AG08395 (cell line): ENCODE data around the gene RPTOR.

ENCODE experiments used
- DNase-seq: peaks from one replicate; pipeline ENCODE4 v3.0.0; 2012; ENCODE audit warnings: mixed read lengths, low spot score

The RPTOR gene

DNA sequence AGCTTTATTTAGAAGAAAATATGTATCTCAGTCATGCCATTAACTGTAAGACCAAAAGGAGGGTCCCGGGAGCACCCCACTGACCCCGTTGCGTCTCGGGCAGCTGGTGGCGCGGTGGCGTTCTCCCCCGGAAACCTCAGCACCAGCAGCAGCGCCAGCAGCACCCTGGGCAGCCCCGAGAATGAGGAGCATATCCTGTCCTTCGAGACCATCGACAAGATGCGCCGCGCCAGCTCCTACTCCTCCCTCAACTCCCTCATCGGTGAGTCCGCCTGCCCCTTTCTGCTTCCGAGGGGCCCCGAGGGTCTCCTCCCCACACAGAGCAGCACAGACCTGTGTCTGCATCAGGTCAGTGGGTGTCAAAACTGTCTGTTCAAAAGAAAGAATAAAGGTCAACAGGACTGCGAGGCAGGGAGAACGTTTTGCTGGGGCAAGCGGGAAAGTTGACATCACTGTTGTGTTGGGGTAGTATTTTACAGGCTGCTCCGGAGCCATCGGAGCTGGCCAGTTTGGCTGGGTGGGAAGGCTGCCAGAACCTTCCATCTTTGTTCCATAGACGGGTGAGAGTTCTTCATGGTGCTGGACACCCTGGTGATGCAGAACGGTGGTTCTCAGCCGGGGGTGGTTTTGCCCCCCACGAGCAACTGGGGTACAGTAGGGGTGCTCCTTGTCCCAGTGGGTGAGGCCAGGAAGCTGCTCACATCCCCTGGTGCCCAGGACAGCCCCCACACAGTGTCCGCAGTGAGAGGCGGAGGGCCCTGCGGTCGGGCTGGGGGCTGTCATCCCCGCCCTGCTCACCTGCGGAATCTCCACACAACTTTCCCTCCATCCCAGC is 349.2 kb downstream of the RPTOR start:
- DNase-seq = no peak

DNA sequence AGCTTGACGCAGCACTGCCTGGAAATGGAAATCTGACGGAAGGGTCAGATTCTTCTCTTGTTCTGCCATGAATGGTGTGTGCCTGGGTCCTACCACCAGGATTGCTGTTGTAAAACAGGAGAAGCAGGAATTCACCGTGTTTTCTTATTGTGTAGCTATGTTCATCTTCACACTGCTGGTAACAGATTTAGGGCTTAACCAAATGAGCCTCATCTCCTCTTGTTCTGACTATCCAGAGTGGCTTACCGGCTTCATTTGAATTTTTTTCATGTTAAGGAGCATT is 349.7 kb downstream of the RPTOR start:
- no peak for DNase-seq

DNA sequence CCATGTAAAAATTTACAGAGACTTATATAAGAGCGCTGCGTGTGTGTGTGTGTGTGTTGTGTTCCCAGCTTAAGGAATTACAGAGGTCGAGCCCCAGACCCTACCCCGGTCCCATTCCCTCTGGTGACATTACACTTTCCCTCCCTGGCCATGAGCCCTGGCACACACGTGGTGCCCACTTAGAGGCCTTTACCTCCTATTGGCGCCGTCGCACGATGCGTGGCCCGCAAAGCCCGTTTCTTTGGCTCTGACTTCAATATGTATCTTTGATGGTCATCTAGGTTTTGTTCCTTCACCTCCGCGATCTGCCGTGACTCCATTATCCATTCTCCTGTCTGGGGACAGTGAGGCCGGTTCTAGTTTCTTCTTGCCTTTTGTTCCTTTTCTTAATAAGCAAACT is 350.1 kb downstream of the RPTOR start:
- DNase-seq = no peak

DNA sequence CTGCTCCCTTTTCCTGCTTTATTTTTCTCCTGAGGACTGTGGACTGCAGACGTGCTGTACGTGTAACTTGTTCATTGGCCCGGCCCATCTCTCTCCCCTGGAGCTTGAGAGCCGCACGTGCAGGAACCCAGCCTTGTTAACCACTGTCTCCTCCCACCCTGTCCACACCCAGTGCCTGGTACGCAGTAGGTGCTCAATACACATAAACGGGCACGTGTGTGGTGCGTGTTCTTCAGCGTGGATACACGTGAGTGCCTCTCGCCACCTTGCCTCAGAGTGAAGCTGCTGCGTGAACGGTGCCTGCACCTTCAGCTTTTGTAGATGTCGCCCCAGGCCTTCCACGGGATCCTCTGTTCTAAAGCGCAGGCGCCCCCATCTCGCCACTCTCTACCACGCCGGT is 350.7 kb downstream of the RPTOR start:
- DNase-seq = no peak

DNA sequence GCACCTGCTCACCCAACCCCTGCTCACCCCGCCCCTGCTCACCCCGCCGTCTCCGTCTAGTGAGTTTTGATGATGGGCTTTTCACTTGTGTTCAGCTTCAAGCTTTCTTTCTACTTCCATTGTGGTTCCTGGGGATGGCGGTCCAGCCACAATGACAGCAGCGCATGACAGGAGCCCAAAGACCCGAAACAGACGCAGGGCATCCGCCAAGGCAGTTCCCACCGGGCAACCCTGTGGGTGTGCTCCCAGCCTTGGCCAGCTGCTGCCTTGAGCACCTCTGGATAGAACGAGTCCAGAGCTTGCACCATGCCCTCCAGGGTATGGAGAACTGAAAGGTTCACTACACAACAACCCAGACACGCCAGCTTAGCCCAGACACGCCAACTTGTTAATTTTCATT is 354.1 kb downstream of the RPTOR start:
- no peak for DNase-seq

DNA sequence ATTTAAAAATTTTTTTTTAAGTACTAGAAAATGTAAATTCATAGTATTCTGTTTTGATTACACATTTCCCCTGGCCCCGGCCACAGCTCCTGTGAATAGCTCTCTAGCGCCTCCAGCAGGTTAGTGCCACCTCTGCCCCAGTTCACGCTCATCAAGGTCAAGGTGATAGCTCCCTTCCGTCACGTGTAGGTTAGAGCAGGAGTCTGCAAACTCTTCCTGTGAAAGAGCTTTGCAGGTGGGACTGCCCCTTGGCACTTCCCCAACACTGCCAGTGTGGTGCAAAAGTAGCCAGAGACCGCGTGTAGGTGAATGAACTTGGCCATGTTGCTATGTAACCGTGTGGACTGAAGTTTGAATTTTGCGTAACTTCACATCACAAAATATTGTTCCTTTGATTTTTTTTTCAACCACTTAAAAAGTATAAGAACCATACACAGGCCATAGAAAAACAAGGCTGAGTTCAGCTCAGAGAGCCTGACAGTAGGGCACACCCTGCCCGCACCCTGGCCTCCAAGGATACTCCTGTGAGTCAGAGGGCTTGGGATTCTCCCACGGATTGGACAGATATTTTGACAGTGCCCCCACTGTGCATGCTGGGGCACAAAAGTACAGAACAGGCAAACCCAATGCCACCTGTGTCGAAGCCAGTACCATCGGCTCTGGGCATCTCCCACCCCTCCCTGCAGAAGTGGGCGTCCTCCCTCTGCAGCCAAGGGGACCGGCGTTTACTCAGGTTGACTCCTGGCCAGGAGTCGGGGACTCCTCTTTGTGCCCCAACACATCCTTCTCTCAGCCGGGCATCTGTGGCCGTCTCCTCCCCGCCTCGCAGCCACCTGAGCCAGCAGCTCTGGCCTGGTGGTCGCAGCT is 355.0 kb downstream of the RPTOR start:
- DNase-seq = peak; percentile 53

DNA sequence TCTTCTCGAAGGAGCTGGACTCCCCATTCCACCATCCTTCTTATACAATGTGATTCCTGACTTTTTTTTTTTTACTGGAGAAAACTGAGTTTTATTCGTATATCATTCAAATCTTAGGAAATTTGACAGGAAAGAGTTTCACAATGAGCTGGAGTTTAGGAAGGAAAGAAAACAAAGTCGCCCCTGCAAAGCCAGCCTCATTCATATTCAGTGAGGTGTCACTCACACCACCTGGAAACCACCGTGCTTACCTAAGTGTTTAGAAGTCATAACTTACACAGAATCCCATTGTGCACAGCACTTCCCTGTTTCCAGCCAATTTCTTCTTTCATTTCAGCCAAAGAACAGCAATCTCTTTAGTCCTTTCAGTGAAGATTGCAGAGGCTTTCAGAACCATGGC is 356.7 kb downstream of the RPTOR start:
- DNase-seq = no peak

DNA sequence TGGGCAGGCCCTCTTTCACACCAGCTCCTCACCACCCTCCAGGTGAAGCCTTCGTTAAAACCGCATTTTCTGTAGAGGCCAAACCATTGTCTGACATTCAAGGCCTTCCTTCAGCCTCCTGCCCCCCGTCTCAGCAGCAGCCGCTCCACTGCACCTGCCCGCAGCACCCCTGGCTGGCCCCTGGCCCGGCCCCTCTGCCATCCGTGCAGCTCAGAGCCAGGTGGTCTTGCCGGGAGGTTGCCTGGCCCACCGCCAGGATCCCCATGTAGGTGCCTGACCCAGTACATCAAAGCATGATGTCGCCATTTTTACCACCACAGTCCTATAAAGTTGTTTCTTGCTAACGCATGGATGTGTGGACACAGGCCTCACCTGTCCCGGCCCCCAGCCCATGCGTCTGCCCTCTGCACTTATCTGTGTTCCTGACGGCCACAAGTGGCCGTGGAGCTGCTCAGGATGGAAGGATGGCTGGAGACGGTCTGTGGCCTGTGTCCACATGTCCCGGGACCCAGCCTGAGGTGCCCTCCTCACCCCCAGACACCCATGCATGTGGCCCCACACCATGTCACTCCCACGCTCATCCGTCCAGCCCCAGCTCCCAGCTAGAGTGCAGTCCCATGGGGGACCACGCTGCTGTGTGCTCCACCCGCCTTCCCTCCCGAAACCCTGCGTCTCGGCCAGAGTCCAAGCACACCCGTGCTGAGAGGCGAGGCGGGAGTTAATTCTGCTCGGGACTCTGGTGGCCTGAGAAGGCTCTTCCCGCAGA is 357.7 kb downstream of the RPTOR start:
- no peak for DNase-seq

DNA sequence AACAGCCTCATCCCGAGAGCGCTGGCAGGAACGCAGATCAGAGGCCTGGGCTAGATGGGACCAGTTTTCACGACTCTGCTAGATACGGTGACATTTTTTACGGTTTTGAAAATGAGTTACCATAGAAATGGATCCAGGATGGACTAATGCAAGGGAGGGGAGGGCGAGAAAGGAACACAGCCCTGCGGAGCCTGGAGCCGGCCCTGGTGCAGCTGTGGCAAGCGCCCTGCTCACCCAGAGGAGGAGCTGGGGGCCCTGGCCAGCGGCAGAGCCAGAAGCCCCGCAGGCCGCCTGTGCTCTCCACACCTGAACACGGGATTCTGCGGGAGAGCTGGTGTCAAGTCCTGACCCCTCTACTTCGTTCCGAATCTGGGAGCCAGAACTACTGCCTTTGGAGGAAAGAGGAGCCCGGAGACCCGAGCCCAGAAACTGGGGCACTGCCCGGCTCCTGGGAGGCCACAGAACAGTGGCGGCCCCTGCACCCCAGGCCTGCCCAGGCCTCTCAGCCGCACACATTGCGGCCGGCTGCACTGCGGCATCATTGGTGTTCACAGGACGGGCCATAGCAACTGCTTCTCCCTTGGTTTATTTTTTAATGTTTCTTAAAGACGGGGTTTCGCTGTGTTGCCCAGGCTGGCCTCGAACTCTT is 358.4 kb downstream of the RPTOR start:
- no peak for DNase-seq

DNA sequence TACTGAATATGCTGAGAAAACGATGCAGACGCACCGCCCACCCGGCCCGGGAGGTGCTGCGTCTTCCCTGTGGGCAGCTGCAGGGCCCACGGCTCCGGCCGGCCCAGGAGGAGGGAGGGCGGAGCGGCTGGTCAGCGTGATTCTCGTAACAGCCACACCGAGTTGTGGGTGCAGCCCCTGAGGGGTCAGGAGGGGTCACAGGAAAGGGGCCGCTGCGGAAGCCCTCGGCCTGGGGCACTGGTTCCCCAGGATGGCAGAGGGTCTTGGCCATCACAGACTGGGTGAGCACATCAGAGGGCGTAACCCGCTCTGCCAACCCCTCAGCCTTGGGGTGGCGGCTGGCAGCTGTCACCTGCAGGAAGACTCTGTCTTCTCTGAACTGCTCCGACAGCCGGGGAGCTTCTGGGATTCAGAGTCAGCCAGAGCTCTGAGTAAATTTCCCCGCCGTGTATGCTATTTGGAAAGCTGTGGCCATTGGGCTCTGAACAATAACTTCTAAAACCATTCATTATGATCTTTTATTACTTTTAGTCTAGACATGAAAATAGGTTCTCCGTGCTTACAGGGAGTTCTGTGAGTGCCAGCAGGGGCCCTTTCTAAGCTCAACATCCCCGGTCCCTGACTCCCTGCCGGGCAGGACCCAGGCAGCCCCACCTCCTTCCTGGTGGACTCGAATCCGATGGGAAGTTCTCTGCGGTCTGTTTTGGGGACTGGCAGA is 359.6 kb downstream of the RPTOR start:
- no peak for DNase-seq

DNA sequence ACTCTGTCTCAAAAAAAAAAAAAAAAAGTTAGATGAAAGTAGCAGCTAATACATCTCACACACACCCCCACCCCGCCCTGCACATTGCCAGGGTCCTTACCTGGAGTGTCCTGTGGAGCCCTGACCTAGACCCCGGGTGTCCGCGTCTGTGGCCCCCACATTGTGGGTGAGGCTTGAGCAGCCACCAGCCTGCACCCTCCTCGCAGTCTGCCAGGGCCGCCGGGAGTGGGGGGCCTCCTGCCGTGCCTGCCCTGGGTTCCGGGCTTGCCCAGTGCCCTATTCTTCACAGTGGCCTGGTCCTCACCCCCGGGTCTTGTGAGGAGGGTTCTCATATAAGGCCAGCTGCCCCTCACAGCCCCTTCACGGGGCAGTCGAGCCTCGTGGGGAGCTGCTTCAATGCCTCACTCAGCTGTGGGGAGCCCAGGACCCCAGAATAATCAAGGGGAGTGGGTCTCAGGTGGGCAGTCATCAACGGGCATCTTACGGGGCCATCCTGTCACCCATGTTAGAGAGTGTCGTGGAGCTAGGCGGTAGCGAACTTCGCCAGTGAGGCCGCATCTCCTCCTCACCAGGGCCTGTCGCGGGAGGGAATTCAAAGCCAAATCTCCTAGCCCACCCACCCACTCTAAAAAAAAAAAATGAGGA is 361.1 kb downstream of the RPTOR start:
- no peak for DNase-seq

DNA sequence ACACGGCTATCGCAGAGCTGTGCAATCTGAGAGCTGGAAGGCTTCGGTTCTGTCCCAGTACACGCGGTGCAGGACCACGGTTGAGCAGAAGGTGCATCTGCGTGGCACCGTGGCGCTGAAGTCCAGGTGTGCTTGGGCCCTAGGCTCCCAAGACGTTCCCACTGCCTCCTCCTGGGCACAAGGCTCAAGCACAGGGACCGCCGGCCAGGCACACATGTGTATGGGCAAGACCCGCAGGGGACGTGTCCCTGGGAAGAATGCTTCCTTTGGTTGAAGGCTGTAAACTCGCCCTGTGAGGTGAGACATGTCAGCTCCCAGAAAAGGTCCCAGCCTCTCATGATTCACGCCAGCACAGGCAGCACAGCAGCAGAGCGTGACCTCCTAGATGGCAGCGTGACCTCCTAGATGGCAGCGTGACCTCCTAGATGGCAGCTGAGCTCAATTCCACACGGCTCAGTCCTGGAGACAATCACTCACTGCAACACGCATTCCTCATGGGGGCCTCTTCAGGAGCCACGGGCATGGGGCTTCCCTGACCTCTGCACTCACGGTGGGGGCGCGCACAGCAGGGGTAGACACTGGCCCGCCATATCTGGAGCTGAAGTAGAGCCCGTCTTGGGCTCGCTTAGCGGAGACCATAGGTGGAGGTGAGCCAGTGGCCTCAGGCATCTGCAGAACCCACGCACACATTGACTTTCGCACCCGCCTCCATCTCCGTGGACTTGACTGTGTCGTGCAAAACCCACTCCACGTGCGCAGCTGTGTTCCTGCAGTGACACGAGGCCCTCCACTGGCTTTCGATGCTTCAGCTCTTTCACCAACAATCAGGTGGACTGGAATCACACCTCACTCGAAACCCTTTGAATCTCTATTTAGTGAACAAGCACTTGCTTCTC is 362.0 kb downstream of the RPTOR start:
- DNase-seq = no peak

DNA sequence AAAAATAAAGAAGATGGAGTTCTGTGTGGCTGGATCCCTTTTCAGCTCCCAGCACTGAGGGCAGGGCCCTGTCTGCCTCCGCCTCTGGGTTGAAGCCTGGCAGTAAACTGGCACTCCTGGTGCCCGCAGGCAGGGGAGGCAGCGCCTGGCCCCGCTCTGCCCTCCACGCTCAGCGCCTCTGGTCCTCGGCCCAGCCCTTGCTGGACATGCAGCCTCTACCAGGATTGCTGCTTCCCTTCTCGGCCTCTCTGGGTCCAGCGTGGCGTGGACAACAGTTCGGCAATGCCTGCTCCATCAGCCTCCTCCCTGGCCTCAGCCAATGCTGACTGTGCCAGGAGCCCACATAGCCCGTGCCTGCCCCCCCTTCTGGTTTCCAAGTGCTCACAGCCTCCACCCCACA is 362.6 kb downstream of the RPTOR start:
- no peak for DNase-seq

DNA sequence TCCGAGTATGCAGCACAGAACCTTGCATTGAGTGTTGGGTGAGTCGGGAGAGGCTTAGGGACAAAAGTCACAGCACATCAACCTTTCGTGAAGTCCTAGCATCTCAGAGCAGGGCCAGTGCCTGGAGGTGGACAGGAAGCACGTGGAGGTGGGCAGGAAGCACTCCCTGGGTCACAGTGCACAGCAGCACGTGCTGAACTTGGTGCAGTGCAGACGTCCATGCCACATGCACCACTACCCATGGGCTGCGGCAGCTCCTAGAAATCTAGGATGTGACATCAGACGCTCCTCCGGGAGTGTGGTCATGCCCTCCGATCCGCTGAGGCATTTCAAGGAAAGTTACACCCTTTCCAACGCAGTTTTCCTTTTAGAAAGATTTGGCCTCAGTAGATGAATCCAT is 363.6 kb downstream of the RPTOR start:
- no peak for DNase-seq

DNA sequence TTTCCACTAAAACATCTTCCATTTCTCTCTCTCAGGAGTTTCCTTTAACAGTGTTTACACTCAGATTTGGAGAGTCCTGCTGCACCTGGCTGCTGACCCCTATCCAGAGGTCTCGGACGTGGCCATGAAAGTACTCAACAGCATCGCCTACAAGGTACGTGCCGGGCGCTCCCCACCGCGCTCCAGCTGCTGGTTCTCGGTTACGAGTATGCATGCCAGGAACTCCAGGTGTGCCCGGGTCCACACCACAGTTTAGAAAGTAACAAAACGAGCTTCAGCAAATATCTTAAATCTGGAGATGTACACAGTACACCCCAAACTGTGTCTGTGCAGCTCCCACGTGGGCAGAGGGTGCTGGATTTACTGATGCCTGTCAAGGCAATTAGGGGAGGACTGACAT is 364.1 kb downstream of the RPTOR start:
- DNase-seq = no peak

DNA sequence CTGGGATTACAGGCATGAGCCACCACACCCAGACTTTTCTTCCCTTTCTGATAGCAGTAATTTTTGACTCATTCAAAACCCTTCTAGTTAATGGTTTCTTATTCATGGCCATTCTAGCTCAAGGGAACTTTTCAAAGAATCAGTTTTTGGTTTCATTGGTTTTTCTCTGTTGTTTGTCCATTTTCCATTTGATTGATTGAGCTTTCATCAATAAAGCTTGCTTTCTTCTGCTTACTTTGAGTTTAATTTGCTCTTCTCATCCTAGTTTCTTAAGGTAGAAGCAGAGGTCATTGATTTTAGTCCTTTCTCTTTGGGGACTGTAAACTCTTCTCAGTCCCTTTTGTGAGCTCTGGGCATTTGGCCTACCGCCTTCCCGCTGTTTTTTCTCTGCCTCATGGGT is 365.0 kb downstream of the RPTOR start:
- no peak for DNase-seq

DNA sequence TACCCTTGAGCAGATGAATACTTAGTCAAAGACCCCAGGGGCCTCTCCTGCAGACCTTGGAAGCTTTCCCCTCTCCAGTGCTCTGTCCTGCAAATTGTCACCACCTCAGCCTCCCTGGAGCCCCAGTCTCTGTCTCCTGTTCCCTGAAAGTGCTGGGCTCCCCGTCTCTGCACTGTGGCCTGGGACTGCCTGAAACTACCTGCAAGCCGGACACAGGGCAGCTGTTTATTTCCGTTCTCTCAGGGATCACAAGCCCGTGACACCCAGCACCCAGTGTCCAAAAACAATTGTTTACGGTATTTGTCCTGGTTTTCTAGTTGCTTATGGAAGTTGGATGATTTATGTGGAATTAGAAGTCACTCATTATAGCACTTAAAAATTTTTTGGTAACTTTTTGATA is 365.4 kb downstream of the RPTOR start:
- DNase-seq = no peak

DNA sequence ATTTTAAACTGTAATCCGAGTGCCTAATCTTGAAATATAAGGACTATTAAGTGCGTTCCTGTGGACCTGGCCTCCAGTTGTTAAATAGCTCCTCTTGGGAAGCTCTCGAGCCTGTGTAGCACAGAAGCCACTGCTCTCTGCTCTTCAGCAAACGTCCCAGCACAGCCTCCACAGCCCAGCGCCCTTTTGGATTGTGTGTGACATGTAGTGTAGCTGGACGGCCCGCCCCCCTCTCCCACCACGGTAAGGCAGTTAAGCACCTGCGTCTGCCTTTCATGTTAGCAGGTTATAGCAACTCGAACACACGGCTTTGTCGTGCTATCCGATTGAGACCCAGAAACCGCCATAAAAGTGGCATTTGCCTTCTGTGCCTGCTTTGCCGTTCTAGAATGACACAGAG is 367.8 kb downstream of the RPTOR start:
- DNase-seq = no peak

DNA sequence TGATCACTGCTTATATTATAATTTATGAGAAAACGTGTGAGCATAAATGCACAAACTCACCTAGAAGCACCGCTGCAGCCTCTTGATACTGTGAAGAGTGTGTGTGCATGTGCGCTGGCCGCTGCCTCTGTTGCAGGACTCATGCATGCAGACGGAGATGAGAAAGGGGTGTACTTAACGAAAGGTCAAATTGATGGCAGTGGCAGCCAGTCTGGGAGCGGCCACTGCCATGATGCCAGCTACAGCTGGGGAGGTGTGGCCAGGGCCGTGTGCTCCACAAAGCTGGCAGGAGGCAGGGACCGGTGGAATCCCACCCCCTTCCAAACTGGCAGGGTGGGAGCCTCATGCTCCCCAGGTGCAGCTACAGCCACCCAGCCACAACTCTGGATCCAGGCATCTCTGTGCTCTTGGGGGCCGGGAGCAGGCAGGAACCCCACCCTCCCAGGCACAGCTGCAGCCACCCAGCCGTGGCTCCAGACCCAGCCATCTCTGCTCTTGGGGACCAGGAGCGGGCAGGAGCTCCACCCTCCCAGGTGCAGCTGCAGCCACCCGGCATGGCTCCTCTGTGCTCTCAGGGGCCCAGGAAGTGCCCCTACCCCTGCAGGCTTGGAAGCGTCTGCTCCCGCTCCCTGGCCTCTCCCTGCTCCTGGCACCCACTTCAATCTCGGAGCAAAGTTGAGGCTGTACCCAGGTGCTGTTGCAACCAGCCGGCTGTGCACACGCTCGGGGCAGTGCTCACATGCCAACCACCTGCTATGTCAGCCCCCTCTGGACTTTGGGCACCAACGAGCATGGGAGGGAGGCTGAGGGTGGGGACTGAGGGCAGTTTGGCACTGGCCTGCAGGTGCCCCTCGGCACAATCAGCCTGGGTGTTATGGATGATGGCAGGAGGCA is 369.5 kb downstream of the RPTOR start:
- DNase-seq = no peak
